IMR-90 (cell line): ENCODE measurements around the gene ECHS1. TPM values are rescaled to one million over a fixed set of nuclear protein-coding genes. Genes with fewer than 3 reads are reported as not detected.

ENCODE experiments used
- ATAC-seq: fragments of 200-7000 bp; cut with Tn5 transposase; 2 replicates; pipeline ENCODE4 v1.9.1; 2020; ENCODE audit warnings: low read depth, mild to moderate bottlenecking, moderate library complexity
- BruUV-seq: library from RNA; stranded (reverse); fragments of 400-500 nt; replicated peaks from 2 replicates; lab custom pipeline; 2021; lab: Mats Ljungman, UMichigan
- CTCF ChIA-PET: fragments of 300-600 bp; formaldehyde crosslinking; extraction: SDS; loops from one replicate; lab custom pipeline; 2021; ENCODE audit warnings: antibody characterized with exemption; lab: Yijun Ruan, JAX
- POLR2A ChIA-PET: fragments of 300-600 bp; sonication (Branson Sonifier 250); formaldehyde crosslinking; loops from one replicate; lab custom pipeline; 2022; ENCODE audit warnings: antibody characterized with exemption; ENCODE audit not compliant: unreplicated experiment; lab: Charles Lee
- DNase-seq: peaks from one replicate; pipeline ENCODE4 v3.0.0; 2013
- H2AFZ ChIP-seq: replicated peaks from 2 replicates; pipeline ENCODE3; 2013; ENCODE audit warnings: low read length, mild to moderate bottlenecking; ENCODE audit not compliant: poor library complexity
- H2AK5ac ChIP-seq: 2 replicates; pipeline ENCODE4 v1.6.1; 2013; ENCODE audit warnings: low read depth, low read length, inconsistent platforms
- H2AK9ac ChIP-seq: replicated peaks from 2 replicates; pipeline ENCODE3; 2013; ENCODE audit warnings: mild to moderate bottlenecking, low read depth, low read length, moderate library complexity; ENCODE audit not compliant: poor library complexity
- H2BK120ac ChIP-seq: 2 replicates; pipeline ENCODE4 v1.6.1; 2013; ENCODE audit warnings: low read depth, low read length, inconsistent platforms
- H2BK15ac ChIP-seq: 3 replicates; pipeline ENCODE4 v1.6.1; 2013; ENCODE audit warnings: low read depth, low read length, inconsistent platforms
- H2BK20ac ChIP-seq: 2 replicates; pipeline ENCODE4 v1.6.1; 2013; ENCODE audit warnings: low read depth, mild to moderate bottlenecking, inconsistent platforms, low read length, moderate library complexity
- H2BK5ac ChIP-seq: 2 replicates; pipeline ENCODE4 v1.6.1; 2013; ENCODE audit warnings: mild to moderate bottlenecking, low read depth, low read length, inconsistent platforms; ENCODE audit not compliant: poor library complexity, severe bottlenecking
- H3K14ac ChIP-seq: replicated peaks from 2 replicates; pipeline ENCODE4 v1.6.1; 2013; ENCODE audit warnings: low read depth, low read length, inconsistent platforms
- H3K18ac ChIP-seq: 2 replicates; pipeline ENCODE4 v1.6.1; 2013; ENCODE audit warnings: low read depth, low read length, control low read depth
- H3K23ac ChIP-seq: 2 replicates; pipeline ENCODE4 v1.6.1; 2013; ENCODE audit warnings: low read depth, low read length, inconsistent platforms
- H3K27ac ChIP-seq: 2 replicates; pipeline ENCODE4 v1.5.1; 2013; ENCODE audit warnings: mild to moderate bottlenecking, control low read depth, low read length; ENCODE audit not compliant: insufficient read depth
- H3K27me3 ChIP-seq: 2 replicates; pipeline ENCODE4 v1.6.1; 2013; ENCODE audit warnings: low read length; ENCODE audit not compliant: control insufficient read depth, insufficient read depth
- H3K36me3 ChIP-seq: 2 replicates; pipeline ENCODE4 v1.6.1; 2013; ENCODE audit warnings: low read length, mixed read lengths; ENCODE audit not compliant: control insufficient read depth, insufficient read depth
- H3K4ac ChIP-seq: 2 replicates; pipeline ENCODE4 v1.6.1; 2013; ENCODE audit warnings: low read depth, low read length, inconsistent platforms
- H3K4me1 ChIP-seq: 2 replicates; pipeline ENCODE4 v1.6.1; 2013; ENCODE audit warnings: low read length, mixed read lengths; ENCODE audit not compliant: control insufficient read depth, insufficient read depth
- H3K4me2 ChIP-seq: 2 replicates; pipeline ENCODE4 v1.6.1; 2013; ENCODE audit warnings: low read depth, mild to moderate bottlenecking, control low read depth, low read length, moderate library complexity
- H3K4me3 ChIP-seq: 2 replicates; pipeline ENCODE4 v1.5.1; 2013; ENCODE audit warnings: low read depth, mild to moderate bottlenecking, control low read depth, low read length, moderate library complexity; ENCODE audit not compliant: insufficient read depth
- H3K56ac ChIP-seq: 2 replicates; pipeline ENCODE4 v1.6.1; 2013; ENCODE audit warnings: low read length, inconsistent platforms; ENCODE audit not compliant: insufficient read depth; ENCODE audit errors: extremely low read depth
- H3K79me1 ChIP-seq, 2 experiments: 2 replicates each; pipeline ENCODE4 v1.6.1; 2013; ENCODE audit warnings: low read length in 2 of 2, inconsistent platforms in 1 of 2, low read depth in 1 of 2
- H3K9ac ChIP-seq: 2 replicates; pipeline ENCODE4 v1.6.1; 2013; ENCODE audit warnings: low read depth, low read length, control low read depth
- H3K9me1 ChIP-seq: 2 replicates; pipeline ENCODE4 v1.6.1; 2013; ENCODE audit warnings: low read length, inconsistent platforms; ENCODE audit not compliant: insufficient read depth
- H3K9me3 ChIP-seq: 2 replicates; pipeline ENCODE4 v1.6.1; 2013; ENCODE audit warnings: low read length; ENCODE audit not compliant: control insufficient read depth, insufficient read depth
- H4K20me1 ChIP-seq: 2 replicates; pipeline ENCODE4 v1.6.1; 2013; ENCODE audit warnings: low read length, inconsistent platforms; ENCODE audit not compliant: insufficient read depth
- H4K5ac ChIP-seq: 2 replicates; pipeline ENCODE4 v1.6.1; 2013; ENCODE audit warnings: mild to moderate bottlenecking, low read depth, low read length, control low read depth
- H4K8ac ChIP-seq, 2 experiments: 2 replicates each; pipeline ENCODE4 v1.6.1; 2013; ENCODE audit warnings: low read depth in 2 of 2, low read length in 2 of 2, control low read depth in 1 of 2, inconsistent platforms in 1 of 2
- H4K91ac ChIP-seq: 2 replicates; pipeline ENCODE4 v1.6.1; 2013; ENCODE audit warnings: low read depth, low read length, inconsistent platforms; ENCODE audit not compliant: insufficient read depth
- BHLHE40 ChIP-seq: fragments of 150-350 bp; IDR thresholded peaks from 2 replicates; pipeline ENCODE4 v1.6.1; 2016; ENCODE audit warnings: mild to moderate bottlenecking, low read depth, low read length
- CEBPB ChIP-seq: IDR thresholded peaks from 2 replicates; pipeline ENCODE4 v1.6.1; 2012; ENCODE audit warnings: low read depth, low read length, improper control_type of control experiment
- CHD1 ChIP-seq: IDR thresholded peaks from 2 replicates; pipeline ENCODE4 v1.6.1; 2012; ENCODE audit warnings: low read depth, low read length, improper control_type of control experiment
- FOS ChIP-seq: fragments of 150-350 bp; IDR thresholded peaks from 2 replicates; pipeline ENCODE4 v1.6.1; 2016; ENCODE audit warnings: low read depth, low read length
- MAFK ChIP-seq: IDR thresholded peaks from 2 replicates; pipeline ENCODE4 v1.6.1; 2012; ENCODE audit warnings: low read depth, low read length, improper control_type of control experiment
- MAZ ChIP-seq: IDR thresholded peaks from 2 replicates; pipeline ENCODE4 v1.6.1; 2012; ENCODE audit warnings: low read depth, mild to moderate bottlenecking, low read length, improper control_type of control experiment, moderate library complexity, borderline replicate concordance
- MXI1 ChIP-seq: IDR thresholded peaks from 2 replicates; pipeline ENCODE4 v1.6.1; 2012; ENCODE audit warnings: low read depth, mild to moderate bottlenecking, low read length, moderate library complexity, borderline replicate concordance
- NFE2L2 ChIP-seq: fragments of 150-350 bp; IDR thresholded peaks from 2 replicates; pipeline ENCODE4 v1.6.1; 2016; ENCODE audit warnings: low read depth, mild to moderate bottlenecking, low read length
- POLR2A ChIP-seq: IDR thresholded peaks from 2 replicates; pipeline ENCODE4 v1.6.1; 2012; ENCODE audit warnings: mild to moderate bottlenecking, low read depth, low read length
- RAD21 ChIP-seq: IDR thresholded peaks from 2 replicates; pipeline ENCODE4 v1.6.1; 2012; ENCODE audit warnings: low read length, improper control_type of control experiment
- RCOR1 ChIP-seq: IDR thresholded peaks from 2 replicates; pipeline ENCODE4 v1.6.1; 2012; ENCODE audit warnings: mild to moderate bottlenecking, low read length, improper control_type of control experiment; ENCODE audit not compliant: insufficient replicate concordance
- RFX5 ChIP-seq: IDR thresholded peaks from 2 replicates; pipeline ENCODE4 v1.8.0; 2012; ENCODE audit warnings: low read depth, mild to moderate bottlenecking, low read length, moderate library complexity
- SMC3 ChIP-seq: fragments of 150-350 bp; IDR thresholded peaks from 2 replicates; pipeline ENCODE4 v1.6.1; 2016; ENCODE audit warnings: low read depth, mild to moderate bottlenecking, antibody characterized with exemption, low read length, moderate library complexity
- WGBS, 2 experiments: methylation state at CpG; one replicate each; pipeline versions ENCODE4 v1.1.5 to v1.1.7; 2013; ENCODE audit warnings: missing lambda C conversion rate in 2 of 2; ENCODE audit not compliant: insufficient read length in 1 of 2; ENCODE audit errors: extremely low coverage in 2 of 2; 5-methylcytosine and 5-hydroxymethylcytosine counted together
- dilution Hi-C: fragments of 300-500 bp; cut with HindIII; formaldehyde crosslinking; loops from one replicate; pipeline ENCODE4 v1.14.3; 2018; ENCODE audit warnings: low sequenced_read_pairs; ENCODE audit not compliant: unreplicated experiment
- in situ Hi-C: fragments of 300-500 bp; cut with MboI; formaldehyde crosslinking; loops from 3 replicates; pipeline ENCODE4 v1.14.3; 2019; ENCODE audit warnings: low sequenced_read_pairs, inconsistent platforms, mixed read lengths
- intact Hi-C: fragments of 100-400 bp; cut with micrococcal nuclease; formaldehyde crosslinking; loops from 2 replicates; pipeline ENCODE4 v1.10.0; 2022
- polyA plus RNA-seq, 3 experiments: library from polyadenylated mRNA; depleted of rRNA; stranded (reverse); fragments of >200 nt; gene quantifications; 2 replicates each; pipeline ENCODE4 v1.2.3, GENCODE V29; 2012; ENCODE audit warnings: low replicate concordance in 1 of 3
- total RNA-seq: library from RNA; depleted of rRNA; stranded (reverse); fragments of >200 nt; gene quantifications from 2 replicates; pipeline ENCODE4 v1.2.3, GENCODE V29; 2012
- TF ChIP-seq, protein P1 (sequence below): fragments of 150-350 bp; IDR thresholded peaks from 2 replicates; pipeline ENCODE4 v1.6.1; 2017; ENCODE audit warnings: mild to moderate bottlenecking, antibody characterized with exemption, low read length, low read depth
- TF ChIP-seq, protein P2 (sequence below): fragments of 150-350 bp; IDR thresholded peaks from 2 replicates; pipeline ENCODE4 v1.6.1; 2016; ENCODE audit warnings: low read depth, mild to moderate bottlenecking, low read length, moderate library complexity, borderline replicate concordance
- TF ChIP-seq, protein P3 (sequence below): conservative IDR thresholded peaks from 2 replicates; pipeline ENCODE4 v1.5.1; 2012; ENCODE audit warnings: mild to moderate bottlenecking, low read depth, low read length, improper control_type of control experiment

ECHS1 gene
- total and polyA plus RNA-seq, 2 of the 4 experiments (the other 2 are of a cell fraction): 60.8 to 84.2 TPM

DNA sequence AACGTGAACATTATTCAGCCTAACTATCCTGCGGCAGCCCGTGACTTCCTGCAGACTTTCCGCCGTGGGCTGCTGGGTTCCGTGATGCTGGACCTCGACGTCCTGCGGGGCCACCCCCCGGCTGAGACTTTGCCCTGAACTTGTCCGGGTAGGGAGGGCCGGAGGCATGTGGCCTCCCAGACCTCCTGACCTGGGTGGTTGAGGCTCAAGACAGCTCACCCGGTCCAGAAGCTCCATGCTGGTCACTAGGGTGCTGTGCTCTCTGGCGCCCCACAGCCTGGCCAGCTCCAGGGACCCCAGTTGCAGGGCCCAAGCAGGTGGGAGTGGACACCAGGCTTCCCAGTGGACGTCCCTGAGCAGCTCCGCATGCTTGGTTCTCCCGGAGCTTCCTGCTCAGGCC is 46.9 kb upstream of the ECHS1 start:
- Histone ChIP-seq H3K9ac (no peak overlapping the region), H3K27me3 (peaks cover 3% of the 10 kb centered on the region; the same call in 1 of the 2 replicates), H3K4ac (no peak overlapping the region), H3K23ac (no peak overlapping the region), H3K79me1 (peaks cover 6 to 7% of the 10 kb centered on the region in 2 experiments; a peak in 1 of 4 replicates), H3K9me1 (no peaks in the 10 kb centered on the region), H4K91ac (no peak overlapping the region), H3K18ac (no peak overlapping the region), H4K20me1 (no peaks in the 10 kb centered on the region; the same call in none of the 2 replicates), H3K4me2 (no peak overlapping the region), H2AK9ac (no peak overlapping the region), H3K14ac (no peak overlapping the region), H3K4me1 (no peaks in the 10 kb centered on the region; the same call in 1 of the 2 replicates), H3K36me3 (peaks cover 30% of the 10 kb centered on the region), H3K9me3 (no peaks in the 10 kb centered on the region), H3K27ac (no peak overlapping the region), H4K5ac (no peak overlapping the region), H2AK5ac (no peak overlapping the region), H3K4me3 (no peak overlapping the region), H2BK5ac (no peak overlapping the region), H2BK20ac (no peak overlapping the region), H2BK120ac (no peak overlapping the region), H2AFZ (no peak overlapping the region), H2BK15ac (no peak overlapping the region), H3K56ac (no peak overlapping the region), H4K8ac (no peak overlapping the region)
- no peak for DNase-seq
- no TSS peak for BruUV-seq
- WGBS, 2 experiments: 89% methylated on average over 11 of the region's 17 CpGs; no CpG with 5 or more reads in 1 of the 2 experiments
- POLR2A ChIA-PET: no interaction called here
- in situ Hi-C loops: no loop called here
- dilution Hi-C loops: no loop called here
- TF ChIP-seq RFX5 (no peak), MAZ (no peak), MXI1 (no peak), SMC3 (no peak), NFE2L2 (no peak), CEBPB (no peak), BHLHE40 (no peak), MAFK (no peak), FOS (no peak), RCOR1 (no peak), CHD1 (no peak), POLR2A (no peak), RAD21 (no peak)
- TF ChIP-seq, protein P1, sequence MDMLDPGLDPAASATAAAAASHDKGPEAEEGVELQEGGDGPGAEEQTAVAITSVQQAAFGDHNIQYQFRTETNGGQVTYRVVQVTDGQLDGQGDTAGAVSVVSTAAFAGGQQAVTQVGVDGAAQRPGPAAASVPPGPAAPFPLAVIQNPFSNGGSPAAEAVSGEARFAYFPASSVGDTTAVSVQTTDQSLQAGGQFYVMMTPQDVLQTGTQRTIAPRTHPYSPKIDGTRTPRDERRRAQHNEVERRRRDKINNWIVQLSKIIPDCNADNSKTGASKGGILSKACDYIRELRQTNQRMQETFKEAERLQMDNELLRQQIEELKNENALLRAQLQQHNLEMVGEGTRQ: no peak
- TF ChIP-seq, protein P2, sequence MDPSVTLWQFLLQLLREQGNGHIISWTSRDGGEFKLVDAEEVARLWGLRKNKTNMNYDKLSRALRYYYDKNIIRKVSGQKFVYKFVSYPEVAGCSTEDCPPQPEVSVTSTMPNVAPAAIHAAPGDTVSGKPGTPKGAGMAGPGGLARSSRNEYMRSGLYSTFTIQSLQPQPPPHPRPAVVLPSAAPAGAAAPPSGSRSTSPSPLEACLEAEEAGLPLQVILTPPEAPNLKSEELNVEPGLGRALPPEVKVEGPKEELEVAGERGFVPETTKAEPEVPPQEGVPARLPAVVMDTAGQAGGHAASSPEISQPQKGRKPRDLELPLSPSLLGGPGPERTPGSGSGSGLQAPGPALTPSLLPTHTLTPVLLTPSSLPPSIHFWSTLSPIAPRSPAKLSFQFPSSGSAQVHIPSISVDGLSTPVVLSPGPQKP: no peak
- TF ChIP-seq, protein P3, sequence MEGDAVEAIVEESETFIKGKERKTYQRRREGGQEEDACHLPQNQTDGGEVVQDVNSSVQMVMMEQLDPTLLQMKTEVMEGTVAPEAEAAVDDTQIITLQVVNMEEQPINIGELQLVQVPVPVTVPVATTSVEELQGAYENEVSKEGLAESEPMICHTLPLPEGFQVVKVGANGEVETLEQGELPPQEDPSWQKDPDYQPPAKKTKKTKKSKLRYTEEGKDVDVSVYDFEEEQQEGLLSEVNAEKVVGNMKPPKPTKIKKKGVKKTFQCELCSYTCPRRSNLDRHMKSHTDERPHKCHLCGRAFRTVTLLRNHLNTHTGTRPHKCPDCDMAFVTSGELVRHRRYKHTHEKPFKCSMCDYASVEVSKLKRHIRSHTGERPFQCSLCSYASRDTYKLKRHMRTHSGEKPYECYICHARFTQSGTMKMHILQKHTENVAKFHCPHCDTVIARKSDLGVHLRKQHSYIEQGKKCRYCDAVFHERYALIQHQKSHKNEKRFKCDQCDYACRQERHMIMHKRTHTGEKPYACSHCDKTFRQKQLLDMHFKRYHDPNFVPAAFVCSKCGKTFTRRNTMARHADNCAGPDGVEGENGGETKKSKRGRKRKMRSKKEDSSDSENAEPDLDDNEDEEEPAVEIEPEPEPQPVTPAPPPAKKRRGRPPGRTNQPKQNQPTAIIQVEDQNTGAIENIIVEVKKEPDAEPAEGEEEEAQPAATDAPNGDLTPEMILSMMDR: no peak
- CTCF ChIA-PET: no interaction called here
- ATAC-seq: no peak
- intact Hi-C loops: no loop called here
